Cardiac muscle cell (in vitro differentiated cells and primary cell): ENCODE data around the gene PAGE2B. TPM values are rescaled to one million over a fixed set of nuclear protein-coding genes. Genes with fewer than 3 reads are reported as not detected.

Experiments used
- DNase-seq, 2 donors: peaks; one replicate each; pipeline versions ENCODE4 v3.0.0 to v3.0.0-alpha.2; 2010 to 2017; ENCODE audit warnings: low read depth in 1 of 2, low spot score in 1 of 2
- H3K27ac ChIP-seq: fragments of 200-600 bp; sonication (generic); 2 replicates; pipeline ENCODE4 v1.5.1; 2016
- H3K27me3 ChIP-seq: fragments of 200-600 bp; sonication (generic); 2 replicates; pipeline ENCODE4 v1.6.0; 2016; ENCODE audit warnings: control low read depth
- H3K36me3 ChIP-seq: fragments of 200-600 bp; sonication (generic); 2 replicates; pipeline ENCODE4 v1.5.1; 2016; ENCODE audit warnings: control low read depth
- H3K4me1 ChIP-seq: fragments of 200-600 bp; sonication (generic); 2 replicates; pipeline ENCODE4 v1.8.1; 2017; ENCODE audit warnings: low read depth, mild to moderate bottlenecking, mixed run types
- H3K4me3 ChIP-seq: fragments of 200-600 bp; sonication (generic); 2 replicates; pipeline ENCODE4 v1.5.1; 2016; ENCODE audit warnings: mild to moderate bottlenecking
- H3K9me3 ChIP-seq: fragments of 200-600 bp; sonication (generic); 2 replicates; pipeline ENCODE4 v1.5.1; 2017; ENCODE audit warnings: low read depth, mild to moderate bottlenecking, control low read depth
- polyA plus RNA-seq: library from polyadenylated mRNA; unstranded; fragments of >200 nt; fragmentation: Nextera tagmentation; extraction: Ambion mirVana; gene quantifications from 2 replicates; pipeline ENCODE4 v1.2.1, GENCODE V29; 2016
- total RNA-seq: library from RNA; depleted of rRNA; stranded (reverse); fragments of >200 nt; gene quantifications from 2 replicates; pipeline ENCODE4 v1.2.3, GENCODE V29; 2016
- TF ChIP-seq, protein P1 (sequence below): IDR thresholded peaks from 2 replicates; pipeline ENCODE4 v1.5.1; 2012; ENCODE audit warnings: low read depth, mild to moderate bottlenecking, low read length

PAGE2B gene
- total and polyA plus RNA-seq, 2 experiments from 2014 or later, result 0.62 TPM; not detected in 1

DNA sequence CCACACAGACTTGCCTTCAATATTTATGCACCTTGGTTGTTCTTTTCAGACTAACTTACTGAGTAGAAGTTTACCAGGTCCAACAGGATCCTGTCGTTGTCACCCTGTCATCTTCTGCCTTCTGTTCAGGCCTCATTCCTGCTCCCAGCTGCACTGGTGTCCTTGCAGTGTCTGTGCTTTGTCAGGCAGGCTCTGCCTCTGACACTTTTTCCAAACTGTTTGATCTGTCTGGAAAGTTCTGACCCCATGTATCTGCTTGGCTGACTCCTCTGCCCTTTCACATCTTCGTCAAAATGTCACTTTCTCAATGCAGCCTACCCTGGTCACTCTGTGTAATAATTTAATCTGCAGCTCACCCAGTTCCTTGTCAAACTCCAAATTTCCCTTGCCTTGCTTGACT lies 23.9 kb downstream of the PAGE2B start:
- no peak for DNase-seq
- Histone ChIP-seq H3K4me3 (no peak overlapping the region), H3K27ac (no peak overlapping the region), H3K36me3 (no peaks in the 10 kb centered on the region), H3K9me3 (no peaks in the 10 kb centered on the region), H3K4me1 (no peaks in the 10 kb centered on the region), H3K27me3 (no peaks in the 10 kb centered on the region)
- TF ChIP-seq, protein P1, sequence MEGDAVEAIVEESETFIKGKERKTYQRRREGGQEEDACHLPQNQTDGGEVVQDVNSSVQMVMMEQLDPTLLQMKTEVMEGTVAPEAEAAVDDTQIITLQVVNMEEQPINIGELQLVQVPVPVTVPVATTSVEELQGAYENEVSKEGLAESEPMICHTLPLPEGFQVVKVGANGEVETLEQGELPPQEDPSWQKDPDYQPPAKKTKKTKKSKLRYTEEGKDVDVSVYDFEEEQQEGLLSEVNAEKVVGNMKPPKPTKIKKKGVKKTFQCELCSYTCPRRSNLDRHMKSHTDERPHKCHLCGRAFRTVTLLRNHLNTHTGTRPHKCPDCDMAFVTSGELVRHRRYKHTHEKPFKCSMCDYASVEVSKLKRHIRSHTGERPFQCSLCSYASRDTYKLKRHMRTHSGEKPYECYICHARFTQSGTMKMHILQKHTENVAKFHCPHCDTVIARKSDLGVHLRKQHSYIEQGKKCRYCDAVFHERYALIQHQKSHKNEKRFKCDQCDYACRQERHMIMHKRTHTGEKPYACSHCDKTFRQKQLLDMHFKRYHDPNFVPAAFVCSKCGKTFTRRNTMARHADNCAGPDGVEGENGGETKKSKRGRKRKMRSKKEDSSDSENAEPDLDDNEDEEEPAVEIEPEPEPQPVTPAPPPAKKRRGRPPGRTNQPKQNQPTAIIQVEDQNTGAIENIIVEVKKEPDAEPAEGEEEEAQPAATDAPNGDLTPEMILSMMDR, result no peak

DNA sequence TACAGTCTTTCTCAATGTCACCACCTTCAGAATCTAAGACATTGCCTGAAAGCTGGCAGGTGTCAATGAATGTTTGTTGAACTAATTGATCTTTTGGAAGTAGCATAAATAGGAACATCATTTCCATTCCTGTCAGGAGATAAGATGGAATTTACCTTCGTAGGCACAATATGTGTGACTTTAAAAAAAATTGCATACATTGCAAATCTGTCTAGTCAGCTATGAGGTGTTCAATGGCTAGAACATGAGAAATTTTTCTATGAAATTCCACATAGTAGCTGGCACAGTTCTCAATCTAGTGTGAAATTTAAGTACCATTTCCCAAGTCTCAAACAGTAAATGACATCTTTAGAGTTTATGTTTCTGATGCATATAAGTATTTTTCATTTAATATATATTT lies 24.3 kb downstream of the PAGE2B start:
- no peaks in the 10 kb centered on the region for H3K4me1 ChIP-seq
- H3K27ac ChIP-seq, result no peak overlapping the region
- H3K27me3 ChIP-seq, result no peaks in the 10 kb centered on the region
- no peak overlapping the region for H3K4me3 ChIP-seq
- H3K9me3 ChIP-seq, result no peaks in the 10 kb centered on the region
- DNase-seq, result no peak
- TF ChIP-seq, protein P1, result no peak
- H3K36me3 ChIP-seq, result no peaks in the 10 kb centered on the region

DNA sequence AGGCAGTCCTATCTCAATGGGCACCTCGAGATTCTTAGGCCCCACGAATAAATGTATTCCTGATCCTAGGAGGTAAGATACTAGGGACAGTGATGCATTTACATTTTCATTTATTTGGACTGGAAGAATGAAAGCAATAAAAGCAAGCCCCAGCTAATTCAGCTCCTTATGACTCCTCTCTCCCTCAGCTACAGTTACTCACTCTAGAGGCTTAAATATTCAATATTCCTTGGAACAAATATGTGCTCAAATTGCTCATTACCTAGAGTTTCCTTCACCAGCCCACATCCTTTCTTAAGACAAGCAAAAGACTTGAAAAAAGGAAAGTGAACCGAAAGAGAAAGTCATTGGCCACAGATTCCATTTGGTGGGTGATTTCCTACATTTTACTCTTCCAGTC lies 27.9 kb downstream of the PAGE2B start:
- Histone ChIP-seq H3K36me3 (no peaks in the 10 kb centered on the region), H3K27me3 (no peaks in the 10 kb centered on the region), H3K4me1 (no peaks in the 10 kb centered on the region), H3K9me3 (no peaks in the 10 kb centered on the region), H3K4me3 (no peak overlapping the region), H3K27ac (no peak overlapping the region)
- DNase-seq, result no peak
- TF ChIP-seq, protein P1, result no peak

DNA sequence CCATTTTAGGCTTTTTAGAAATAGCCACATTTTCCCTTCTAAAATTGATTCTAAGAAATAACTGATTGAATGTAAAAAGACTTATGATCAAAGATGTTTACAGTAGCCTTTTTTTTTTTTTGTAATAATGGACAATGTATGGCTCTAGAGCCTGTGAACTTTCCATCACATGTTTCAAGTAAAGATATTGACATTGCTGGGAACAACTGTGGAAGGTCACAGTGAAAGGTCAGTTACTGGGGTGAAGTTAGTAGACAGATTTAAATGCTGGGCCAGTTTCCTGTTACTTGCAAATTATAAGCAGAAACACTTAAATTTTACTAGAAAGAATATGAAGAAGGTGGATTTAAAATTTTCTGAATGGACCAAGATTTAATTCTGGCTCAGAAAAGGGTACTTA lies 32.4 kb downstream of the PAGE2B start:
- Histone ChIP-seq H3K27me3 (no peaks in the 10 kb centered on the region), H3K4me1 (no peaks in the 10 kb centered on the region), H3K27ac (no peak overlapping the region), H3K4me3 (no peak overlapping the region), H3K36me3 (no peaks in the 10 kb centered on the region), H3K9me3 (no peaks in the 10 kb centered on the region)
- DNase-seq, result no peak
- TF ChIP-seq, protein P1, result no peak

DNA sequence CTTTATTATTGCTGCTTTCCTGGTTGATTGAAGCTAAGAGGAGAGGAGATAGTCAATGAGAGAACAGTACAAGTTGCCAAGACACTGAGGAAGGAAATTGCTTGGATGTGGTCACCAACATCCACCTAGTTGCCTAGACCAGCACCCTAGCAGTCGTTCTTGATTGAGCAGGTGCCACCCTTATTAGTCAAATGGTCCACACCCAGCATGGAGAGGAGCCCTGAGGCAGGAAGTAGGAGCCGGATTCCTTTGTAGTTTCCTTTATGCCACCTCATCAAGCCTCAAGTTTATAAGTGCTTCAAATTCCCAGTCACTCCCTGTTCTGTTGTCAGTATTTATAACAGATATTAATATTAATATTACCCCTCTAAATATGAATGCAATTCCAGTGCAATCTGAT lies 33.1 kb downstream of the PAGE2B start:
- no peaks in the 10 kb centered on the region for H3K27me3 ChIP-seq
- H3K9me3 ChIP-seq, result no peaks in the 10 kb centered on the region
- H3K36me3 ChIP-seq, result no peaks in the 10 kb centered on the region
- no peak overlapping the region for H3K27ac ChIP-seq
- no peaks in the 10 kb centered on the region for H3K4me1 ChIP-seq
- no peak overlapping the region for H3K4me3 ChIP-seq
- TF ChIP-seq, protein P1, result no peak
- DNase-seq, result no peak

DNA sequence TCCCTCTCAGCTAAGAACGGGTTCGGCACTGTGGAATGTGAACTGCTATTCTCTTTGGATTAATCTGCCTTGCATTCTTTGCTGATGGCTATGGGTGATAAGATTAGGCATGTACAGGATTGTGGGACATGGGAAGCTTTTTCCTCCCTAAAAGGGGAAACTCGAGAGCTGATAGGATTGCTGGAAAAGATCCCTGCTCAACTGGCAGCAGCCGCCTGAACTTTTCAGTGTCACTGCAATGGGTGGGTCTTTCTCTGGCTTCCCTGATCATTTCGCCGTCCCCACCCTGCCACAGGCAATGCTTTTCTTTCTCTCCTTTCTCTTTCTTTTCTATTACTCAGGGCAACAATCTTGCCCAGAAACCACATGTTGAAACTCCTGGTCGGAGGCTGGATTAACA lies 34.5 kb downstream of the PAGE2B start:
- Histone ChIP-seq H3K4me1 (no peaks in the 10 kb centered on the region), H3K27me3 (no peaks in the 10 kb centered on the region), H3K9me3 (no peaks in the 10 kb centered on the region), H3K27ac (no peak overlapping the region), H3K4me3 (no peak overlapping the region), H3K36me3 (no peaks in the 10 kb centered on the region)
- DNase-seq, result peak in 1 of 2 donors; percentile 29
- TF ChIP-seq, protein P1, result no peak
